Myocyte (in vitro differentiated cells): Measurements from ENCODE around the gene TUBB8. TPM values are rescaled to one million over a fixed set of nuclear protein-coding genes. Genes with fewer than 3 reads are reported as not detected.
"Not testable (repeated sequence)": the region's sequence is repeated elsewhere in the genome, so short reads cannot be mapped to it uniquely, and the experiment has no call there.

ENCODE experiments used
- DNase-seq: peaks from one replicate; pipeline ENCODE4 v3.0.0-alpha.2; 2012; ENCODE audit warnings: low read depth
- polyA plus RNA-seq: library from polyadenylated mRNA; unstranded; fragments of >200 nt; gene quantifications from one replicate; pipeline ENCODE4 v1.2.1, GENCODE V29; 2012; ENCODE audit warnings: missing spikeins
- total RNA-seq: library from RNA; depleted of rRNA; stranded (reverse); fragments of >200 nt; gene quantifications from 2 replicates; pipeline ENCODE4 v1.2.3, GENCODE V29; 2014

Gene TUBB8
- total RNA-seq, result not detected in 2 replicates
- polyA plus RNA-seq, result not detected

DNA sequence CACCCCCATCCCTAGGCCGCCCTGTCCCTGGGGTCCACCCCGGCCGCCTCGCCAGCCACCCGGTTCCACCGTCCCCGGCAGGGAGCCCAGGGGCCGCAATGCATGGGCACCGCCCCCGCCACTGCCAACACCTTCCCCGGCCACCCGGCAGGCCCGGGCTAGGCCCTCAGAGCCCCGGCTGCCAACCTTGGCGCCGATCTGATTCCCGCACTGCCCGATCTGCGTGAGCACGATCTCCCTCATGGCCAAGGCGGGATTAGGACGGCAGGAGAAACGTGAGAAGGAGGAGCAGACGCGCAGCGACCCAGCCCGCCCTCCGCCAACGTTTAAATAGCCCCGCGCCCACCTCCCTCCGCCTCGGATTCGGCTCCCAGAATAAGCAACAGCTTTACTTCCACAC lies at the start of gene TUBB8:
TUBB8 (minus strand) TSS at position 301 of the 400 bp plus-strand sequence; CDS start at position 243, 58 bp downstream.
- DNase-seq, result no peak

DNA sequence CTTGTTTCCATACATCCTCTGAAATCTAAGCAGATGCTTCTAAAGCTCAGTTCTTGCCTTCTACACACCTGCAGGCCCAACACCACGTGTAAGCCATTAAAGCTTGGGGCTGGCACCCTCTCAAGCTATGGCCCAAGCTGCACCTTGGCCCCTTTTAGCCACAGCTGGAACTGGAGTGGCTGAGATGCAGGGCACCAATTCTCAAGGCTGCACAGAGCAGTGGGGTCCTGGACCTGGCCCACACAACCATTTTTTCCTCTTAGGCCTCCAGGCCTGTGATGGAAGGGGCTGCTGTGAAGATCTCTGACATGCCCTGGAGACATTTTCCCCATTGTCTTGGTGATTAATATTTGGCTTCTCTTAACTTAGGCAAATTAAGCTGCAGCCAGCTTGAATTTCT lies 47.4 kb upstream of the TUBB8 start:
- no peak for DNase-seq

DNA sequence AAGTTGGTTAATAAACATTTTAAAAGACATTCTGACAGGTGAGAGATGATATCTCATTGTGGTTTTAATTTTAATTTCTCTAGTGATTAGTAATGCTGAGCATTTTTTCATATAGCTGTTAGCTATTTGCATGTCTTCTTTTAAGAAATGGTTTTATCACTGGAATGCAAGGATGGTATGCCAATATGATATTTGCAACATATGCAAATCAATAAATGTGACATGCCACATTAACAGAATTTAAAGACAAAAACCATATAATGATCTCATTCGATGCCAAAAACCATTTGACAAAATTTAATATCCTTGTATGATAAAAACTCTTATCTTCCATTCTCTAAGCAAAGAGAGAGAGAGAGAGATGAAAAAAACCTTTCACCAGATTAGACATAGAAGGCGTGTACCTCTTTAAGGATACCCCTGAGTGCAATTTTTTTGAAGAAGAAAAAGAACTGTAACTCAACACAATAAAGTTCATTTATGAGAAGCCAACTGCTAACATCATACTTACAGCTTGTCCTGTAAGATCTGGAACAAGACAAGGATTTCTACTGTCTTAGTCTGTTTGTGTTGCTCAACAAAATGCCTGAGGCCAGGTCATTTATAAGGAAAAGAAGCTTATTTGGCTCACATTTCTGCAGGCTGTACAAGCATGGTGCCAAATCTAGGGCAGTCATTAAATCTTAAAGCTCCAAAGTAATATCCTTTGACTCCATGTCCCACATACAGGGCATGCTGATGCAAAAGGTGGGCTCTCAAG lies 46.4 kb upstream of the TUBB8 start:
- no peak for DNase-seq

DNA sequence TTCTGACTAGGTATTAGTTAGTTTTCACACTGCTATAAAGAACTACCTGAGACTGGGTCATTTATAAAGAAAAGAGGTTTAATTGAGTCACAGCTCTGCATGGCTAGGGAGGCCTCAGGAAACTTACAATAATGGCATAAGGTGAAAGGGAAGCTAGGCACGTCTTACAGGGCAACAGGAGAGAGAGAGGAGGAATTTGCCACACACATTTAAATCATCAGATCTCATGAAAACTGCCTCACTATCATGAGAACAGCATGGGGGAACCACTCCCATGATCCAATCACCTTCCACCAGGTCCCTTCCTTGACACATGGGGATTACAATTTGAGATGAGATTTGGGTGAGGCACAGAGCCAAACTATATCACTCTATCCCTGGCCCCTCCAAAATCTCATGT lies 45.5 kb upstream of the TUBB8 start:
- DNase-seq, result no peak

DNA sequence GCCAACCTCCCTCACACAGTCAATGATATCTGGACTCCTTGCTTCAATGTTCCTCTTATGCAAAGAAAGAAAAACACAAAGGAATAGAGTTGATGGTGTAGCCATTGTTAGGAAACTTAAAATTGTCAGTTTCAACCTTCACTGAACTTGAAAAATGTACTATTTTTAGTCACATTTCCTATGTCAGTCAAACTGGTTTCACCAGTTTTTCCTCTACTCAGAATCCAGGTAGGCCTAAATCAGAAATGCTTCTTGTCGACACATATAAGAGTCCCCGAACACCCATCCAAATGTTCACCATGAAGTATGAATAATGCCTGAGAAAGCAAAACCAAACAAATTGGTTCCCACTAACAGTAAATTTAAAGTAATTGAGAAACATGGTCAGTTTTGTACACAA lies 43.8 kb upstream of the TUBB8 start:
- no peak for DNase-seq

DNA sequence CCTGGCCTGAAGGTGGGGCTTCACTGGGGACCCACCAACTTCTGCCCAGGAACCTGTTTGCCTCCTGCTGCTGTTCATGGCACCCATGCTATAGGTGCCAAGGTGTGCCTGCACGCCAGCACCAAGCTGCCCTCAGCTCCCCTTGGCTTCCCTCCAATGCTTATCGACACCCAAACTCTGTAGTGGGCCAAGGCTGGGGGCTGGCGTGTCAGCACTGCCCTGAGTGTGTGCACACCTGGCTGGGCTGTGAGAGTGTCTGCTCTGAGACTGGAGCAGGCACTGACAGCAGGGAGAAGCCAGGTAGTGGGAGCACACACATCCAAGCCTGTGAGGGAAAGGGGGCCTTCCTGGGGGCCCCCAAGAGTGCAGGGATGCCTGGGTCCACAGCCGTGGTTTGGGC lies 43.1 kb upstream of the TUBB8 start:
- no peak for DNase-seq

DNA sequence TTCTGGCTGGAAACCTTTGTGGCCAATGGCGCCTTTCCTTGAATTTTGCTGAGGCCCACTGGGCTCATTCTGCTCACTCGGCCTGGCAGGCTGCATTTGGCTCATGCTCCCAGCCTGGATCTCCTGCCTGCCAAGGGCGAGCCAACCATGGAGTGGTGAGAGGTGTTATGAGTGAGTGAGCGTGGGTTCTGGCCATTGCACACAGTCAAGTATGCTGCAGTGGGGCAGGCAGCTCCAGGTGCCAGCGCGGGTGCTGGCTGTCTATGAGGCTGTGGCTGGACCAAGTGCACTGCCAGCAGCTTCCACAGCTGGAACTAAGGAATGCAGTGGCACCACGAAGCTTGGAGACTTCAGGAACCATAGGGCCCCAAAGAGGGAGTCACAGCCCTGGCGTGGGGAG lies 42.2 kb upstream of the TUBB8 start:
- DNase-seq, result no peak

DNA sequence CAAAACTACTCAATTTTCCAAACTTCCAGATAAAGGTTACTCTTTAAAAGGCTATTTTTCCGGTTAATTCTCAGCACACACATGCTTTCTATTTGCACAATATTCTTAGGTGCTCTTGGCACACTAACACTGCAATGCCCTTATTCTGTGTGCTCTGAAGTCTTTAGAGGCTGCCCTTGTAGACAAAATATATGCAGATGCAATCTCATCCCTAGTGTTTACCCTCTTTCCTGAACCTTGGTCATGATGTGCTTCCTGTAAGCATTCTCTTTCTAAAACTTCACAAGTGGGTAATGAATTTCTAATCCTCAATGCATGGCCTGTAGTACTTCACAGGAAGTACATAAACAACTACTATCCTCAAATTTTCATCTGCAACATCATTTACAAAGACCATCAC lies 41.1 kb upstream of the TUBB8 start:
- no peak for DNase-seq

DNA sequence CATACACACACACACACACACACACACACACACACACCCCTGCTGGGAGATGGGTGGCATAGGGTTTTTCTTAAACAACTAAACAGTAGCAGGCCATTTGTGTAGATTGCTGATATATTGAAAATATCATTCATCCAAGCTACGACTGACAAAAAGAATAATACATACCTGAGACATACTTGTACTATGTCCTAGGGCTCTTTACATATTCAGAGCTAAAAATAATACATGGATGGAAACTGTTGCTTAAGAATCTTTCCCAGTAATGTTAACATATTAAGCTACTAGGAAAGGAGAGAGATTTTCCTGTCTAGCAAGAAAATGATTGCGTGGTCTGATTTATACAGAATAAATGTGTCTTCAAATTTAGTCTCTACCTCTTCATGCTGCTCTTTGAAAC lies 40.2 kb upstream of the TUBB8 start:
- no peak for DNase-seq

DNA sequence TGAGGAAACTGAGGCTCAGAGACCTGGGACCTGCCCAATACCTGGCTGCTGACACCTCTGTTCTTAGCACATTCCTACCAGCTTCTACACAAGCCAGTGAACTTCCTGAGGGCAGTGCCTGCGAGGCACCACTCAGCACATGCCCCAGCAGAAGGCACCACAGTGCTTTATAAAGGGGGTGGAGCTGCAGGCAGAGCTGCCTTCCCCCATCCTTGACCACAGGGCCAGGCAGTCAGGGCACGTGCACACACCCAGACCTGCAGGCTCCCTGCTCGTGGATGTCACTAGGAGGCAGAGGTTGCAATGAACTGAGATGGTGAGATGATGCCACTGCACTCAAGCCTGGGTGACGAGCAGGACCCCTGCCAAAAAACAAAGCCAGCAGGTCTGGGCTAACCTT lies 39.2 kb upstream of the TUBB8 start:
- no peak for DNase-seq

DNA sequence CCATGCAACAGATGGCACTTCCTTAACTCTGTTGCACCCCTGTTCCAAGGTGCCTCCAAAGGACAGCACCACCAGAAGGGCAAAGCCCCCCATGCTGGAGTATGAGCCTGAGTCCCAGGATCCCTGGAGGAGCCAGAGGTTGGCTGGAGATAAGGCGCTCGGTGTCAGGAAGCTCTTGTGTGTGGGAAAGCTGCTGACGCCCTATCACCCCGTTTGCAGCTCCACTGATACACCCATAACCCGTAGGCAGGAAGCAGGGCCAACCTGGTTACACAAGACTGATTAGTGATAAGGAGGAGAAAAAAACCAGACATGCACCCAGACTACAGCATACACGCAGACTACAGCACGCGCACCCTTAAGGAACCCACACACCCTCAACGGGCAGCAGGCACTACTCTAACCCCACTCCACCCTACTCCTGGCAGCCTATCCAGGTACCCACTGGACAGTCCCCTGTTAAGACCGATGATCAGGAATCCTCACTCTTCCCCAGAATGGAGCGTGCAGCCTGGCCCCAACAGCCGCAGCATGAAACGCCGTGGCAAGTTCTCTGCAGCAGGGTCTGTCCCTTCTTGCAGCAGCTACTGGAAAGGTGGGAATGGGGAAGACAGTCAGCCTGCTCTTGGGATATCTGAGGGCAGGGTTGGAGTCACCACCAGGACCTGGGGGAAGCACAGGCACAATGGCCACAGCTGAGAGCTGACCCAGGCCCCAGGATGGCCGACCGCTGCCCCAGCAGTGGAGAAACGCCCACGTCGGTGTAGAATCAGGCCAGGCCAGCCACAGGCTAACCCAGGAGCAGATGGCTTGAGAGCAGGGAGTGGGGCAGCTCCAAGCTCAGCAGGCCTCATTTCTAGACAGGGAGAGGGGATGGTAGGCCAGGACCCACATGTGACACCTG lies 38.3 kb upstream of the TUBB8 start:
- DNase-seq, result no peak

DNA sequence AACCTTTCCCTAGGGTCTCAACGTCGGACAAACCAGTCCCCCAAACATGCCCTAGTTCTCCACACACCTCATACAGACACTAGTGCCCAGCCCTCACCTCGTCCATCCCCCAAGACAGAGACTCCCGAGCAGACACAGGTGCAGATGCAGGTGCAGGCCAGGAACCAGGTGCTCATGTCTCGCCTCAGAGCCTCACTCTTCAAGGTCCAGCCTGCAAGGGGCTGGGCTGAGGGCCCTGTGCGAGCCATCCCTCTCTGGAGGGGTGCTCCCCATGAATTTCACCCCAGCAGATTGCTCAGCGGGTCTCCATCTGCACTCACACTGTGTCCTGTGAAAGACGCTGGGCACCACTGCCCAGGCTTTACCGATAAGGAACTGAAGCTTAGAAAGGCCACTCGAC lies 36.9 kb upstream of the TUBB8 start:
- DNase-seq, result no peak

DNA sequence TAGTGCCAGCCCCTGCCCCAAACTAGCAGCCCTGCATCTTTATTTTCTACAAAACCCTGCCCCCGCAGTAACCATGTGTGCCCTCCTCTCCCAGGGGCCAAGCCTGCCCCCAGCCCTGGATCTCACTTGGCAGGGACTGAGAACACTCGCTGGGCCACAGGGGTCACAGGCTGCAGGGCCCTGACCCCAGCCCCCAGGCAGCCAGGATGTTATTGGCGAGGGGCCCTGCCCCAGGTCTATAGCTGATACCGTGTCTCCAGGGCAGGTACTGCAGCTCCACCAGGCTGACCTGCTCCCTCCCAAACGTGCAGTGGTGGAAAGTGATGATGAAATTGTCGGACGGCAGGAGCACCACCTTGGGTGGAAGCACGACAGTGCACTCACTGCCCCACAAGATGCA lies 35.9 kb upstream of the TUBB8 start:
- no peak for DNase-seq

DNA sequence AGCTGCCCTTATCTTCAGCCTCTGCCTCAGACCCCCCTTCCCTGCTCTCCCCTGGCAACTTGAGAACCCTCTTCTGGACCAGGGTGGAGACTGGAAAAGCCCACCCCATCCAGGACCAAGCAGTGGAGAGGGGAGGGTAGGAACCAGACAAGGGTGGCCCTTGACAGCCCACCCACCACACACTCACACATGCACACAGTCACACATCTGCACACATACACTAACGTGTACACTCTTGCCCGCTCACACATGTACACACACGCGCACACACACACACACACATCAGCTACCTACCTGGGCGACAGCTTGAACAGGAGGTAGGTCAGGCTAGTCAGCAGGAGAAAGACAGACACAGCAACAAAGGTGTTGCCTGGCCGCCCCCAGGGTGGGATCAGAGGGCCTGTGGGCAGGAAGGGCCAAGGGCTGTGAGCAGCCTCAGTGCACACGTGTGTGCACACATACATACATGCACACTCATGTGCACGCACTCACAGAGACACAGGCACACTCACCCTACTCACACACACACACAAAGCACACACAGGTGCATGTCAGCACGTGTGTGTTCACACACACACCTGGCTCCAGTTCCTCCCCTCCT lies 34.9 kb upstream of the TUBB8 start:
- no peak for DNase-seq

DNA sequence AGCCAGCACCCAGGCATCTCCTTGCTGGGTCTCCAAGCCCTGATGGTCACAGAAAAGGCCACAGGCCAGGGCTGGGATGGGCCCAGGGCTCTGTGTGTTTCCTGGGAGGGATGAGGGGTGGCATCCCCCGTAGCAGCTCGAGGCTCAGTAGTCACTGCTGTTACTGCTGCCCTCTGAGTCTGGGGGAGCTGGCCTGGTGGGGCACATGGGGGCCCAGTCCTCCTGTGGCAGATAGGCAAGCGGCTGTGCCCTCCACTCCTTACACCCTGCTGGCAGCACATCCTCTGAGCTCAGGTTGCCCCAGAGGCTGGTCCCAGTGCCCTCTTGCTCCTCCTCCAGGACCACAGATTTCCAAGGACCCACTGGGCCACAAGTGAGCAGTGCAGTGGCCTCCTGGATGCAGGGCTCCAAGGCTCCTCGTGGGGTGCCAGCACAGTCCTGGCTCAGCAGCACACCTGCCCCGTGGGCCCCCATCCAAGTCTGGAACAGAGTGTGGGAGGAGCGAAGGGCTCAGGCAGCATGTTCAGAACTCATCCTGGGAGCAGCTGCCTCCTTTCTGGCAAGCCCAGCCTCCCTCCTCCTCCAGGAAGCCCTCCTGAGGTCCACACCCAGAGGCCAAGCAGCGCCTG lies 31.5 kb upstream of the TUBB8 start:
- DNase-seq, result no peak

DNA sequence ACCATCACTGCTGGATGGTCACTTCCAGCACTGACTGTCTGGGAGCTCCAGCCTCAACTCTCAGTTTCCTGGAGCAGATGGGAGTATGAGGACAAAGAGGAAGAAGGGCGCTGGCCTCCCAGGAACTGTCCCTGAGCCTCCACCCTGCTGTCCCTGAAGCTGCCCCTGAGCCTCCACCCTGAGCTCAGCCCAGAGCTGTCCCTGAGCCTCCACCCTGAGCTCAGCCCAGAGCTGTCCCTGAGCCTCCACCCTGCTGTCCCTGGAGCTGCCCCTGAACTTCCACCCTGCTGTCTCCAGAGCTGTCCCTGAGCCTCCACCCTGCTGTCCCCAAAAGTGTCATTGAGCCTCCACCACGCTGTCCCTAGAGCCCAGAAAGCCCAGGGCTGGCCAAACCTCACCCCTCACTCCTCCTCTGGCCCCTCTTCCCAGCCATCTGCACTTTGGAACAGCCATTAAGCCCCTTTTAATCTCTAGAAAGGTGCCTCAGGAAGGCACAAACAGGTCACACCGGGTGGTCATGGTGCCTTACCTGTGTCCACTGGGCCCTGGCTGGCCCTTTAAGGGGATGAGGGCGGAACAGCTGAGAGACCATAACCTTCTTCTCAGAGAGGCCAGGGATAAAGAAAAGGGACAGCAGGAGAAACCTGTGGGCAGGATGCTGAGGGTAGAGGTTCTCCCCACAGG lies 30.6 kb upstream of the TUBB8 start:
- no peak for DNase-seq

DNA sequence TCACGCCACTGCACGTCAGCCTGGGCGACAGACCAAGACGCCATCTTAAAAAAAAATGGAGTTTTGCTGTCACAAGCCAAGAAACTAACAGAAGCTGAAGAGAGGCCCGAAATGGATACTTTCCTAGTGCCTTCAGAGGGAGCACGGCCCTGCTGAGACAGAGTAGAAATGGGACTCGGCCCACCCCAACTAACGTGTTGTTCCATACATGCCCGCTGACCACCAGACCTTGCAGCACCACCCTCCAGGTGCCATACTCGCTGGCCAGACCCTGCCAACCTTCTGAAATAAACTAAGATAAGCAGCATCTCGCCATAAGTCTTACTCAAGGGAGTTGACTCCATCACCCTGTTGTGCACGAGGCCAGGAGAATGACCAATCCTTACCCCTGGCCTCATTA lies 29.5 kb upstream of the TUBB8 start:
- no peak for DNase-seq

DNA sequence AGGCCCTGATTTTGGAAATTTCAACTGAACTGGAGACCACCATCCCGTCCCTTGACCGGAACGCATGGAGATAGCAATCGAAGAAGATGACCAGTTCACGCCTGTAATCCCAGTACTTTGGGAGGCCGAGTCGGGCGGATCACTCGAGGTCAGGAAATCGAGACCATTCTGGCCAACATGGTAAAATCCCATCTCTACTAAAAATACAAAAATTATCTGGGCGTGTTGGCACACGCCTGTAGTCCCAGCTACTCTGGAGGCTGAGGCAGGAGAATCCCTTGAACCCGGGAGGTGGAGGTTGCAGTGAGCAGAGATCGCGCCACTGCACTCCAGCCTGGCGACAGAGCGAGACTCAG lies 25.1 kb upstream of the TUBB8 start:
- DNase-seq, result not testable (repeated sequence)

DNA sequence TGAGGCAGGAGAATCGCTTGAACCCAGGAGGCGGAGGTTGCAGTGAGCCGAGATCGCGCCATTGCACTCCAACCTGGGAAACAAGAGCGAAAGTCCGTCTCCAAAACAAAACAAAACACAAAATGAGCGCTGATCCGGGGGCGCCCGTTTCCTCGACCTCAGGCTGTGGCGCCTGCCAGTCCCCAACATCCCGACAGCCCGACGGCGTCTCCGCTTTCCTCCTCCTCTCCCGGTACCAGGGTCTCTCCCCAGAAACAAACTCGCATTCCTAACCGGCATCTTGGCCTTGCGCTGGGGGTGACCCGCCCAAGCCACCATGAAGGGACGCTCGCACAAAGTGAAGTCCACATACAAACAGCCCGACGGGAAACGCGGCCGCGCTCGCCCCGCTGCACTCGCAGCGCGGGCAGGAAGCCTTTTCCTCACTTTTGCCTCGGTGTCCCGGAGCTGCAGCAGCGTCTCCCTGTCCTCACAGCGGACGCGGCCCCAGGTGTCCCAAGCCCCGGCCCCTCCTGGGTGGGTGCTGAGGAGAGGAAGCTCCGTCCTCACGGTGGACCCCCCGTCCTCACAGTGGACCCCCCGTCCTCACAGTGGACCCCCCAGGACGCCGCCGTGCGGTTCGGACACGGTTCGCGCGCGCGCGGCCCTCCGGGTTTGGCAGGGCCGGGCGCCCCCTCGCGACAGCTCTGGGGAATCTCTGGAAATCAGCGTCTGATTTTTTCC lies 24.6 kb upstream of the TUBB8 start:
- DNase-seq, result peak; percentile 37

DNA sequence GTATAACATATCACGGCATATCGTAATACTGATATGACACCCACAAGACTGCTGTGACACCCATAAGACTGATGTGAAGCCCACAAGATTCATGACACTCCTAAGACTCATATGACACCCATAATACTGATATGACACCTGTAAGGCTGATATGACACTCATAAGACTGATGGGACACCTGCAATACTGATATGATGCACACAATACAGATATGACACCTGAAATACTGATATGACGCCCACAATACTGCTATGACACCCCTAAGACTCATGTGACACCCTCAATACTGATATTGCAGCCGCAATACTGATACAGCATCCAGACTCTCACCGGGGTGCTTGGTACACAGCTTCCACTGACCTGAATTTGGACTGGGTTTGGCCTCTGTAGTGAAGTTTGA lies 19.1 kb upstream of the TUBB8 start:
- DNase-seq, result not testable (repeated sequence)
